ENCODE data around the gene CCDC110.

DNA sequence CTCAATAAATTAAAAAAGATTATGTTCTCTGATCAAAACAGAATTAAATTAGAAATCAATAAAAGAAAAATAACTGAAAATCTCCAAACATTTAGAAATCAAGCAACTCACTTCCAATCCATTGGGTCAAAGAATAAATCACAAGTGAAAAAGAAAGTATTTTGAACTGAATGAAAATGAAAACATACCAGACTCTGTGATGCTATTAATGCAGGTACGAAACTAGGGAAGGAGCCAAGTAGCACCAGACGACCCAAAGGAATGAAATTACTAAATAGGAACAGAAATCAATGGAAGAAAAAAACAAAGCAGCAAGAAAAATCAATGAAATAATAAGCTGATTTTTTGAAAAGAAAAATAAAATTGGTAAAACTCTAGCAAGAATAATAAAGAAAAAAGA lies 15.4 kb downstream of the CCDC110 start:
- no peak for TF ChIP-seq CTCF (IDR thresholded peaks at IDR 0.05)
- no peak for TF ChIP-seq POLR2A (IDR thresholded peaks at IDR 0.05)
- TF ChIP-seq POLR2AphosphoS5 (IDR thresholded peaks at IDR 0.05): no peak

All from prostate gland (tissue), 2 donors.